HUES48 (cell line): ENCODE measurements around the gene CHGA.

Source experiments
- H3K27ac ChIP-seq: one replicate; pipeline ENCODE4 v1.7.0; 2013; ENCODE audit warnings: low read depth, low read length, inconsistent platforms
- H3K27me3 ChIP-seq: 2 replicates; pipeline ENCODE4 v1.6.1; 2013; ENCODE audit warnings: mild to moderate bottlenecking, low read length; ENCODE audit not compliant: control insufficient read depth, insufficient read depth
- H3K36me3 ChIP-seq: 2 replicates; pipeline ENCODE4 v1.6.1; 2013; ENCODE audit warnings: low read length; ENCODE audit not compliant: control insufficient read depth, insufficient read depth
- H3K4me1 ChIP-seq: 2 replicates; pipeline ENCODE4 v1.6.1; 2013; ENCODE audit warnings: mild to moderate bottlenecking, low read length; ENCODE audit not compliant: control insufficient read depth, insufficient read depth
- H3K4me3 ChIP-seq: 2 replicates; pipeline ENCODE4 v1.5.1; 2013; ENCODE audit warnings: mild to moderate bottlenecking, low read depth, low read length
- H3K9ac ChIP-seq: 2 replicates; pipeline ENCODE4 v1.6.1; 2013; ENCODE audit warnings: mild to moderate bottlenecking, low read depth, low read length, moderate library complexity
- H3K9me3 ChIP-seq: 2 replicates; pipeline ENCODE4 v1.6.1; 2013; ENCODE audit warnings: low read length; ENCODE audit not compliant: control insufficient read depth, insufficient read depth

The CHGA gene

GRCh38 chr14:92954933-92955332 is 32.0 kb downstream of the CHGA start:
- Histone ChIP-seq H3K9ac (no peak overlapping the region), H3K27ac (no peak overlapping the region), H3K9me3 (no peaks in the 10 kb centered on the region), H3K4me1 (0 out of 2 replicates have a peak, but pooled peaks cover 5% of the 10 kb centered on the region), H3K27me3 (no peaks in the 10 kb centered on the region), H3K4me3 (no peak overlapping the region), H3K36me3 (peaks cover 62% of the 10 kb centered on the region)

- Histone ChIP-seq H3K36me3 (peaks cover 62% of the 10 kb centered on the region), H3K27ac (no peak overlapping the region), H3K4me1 (0 out of 2 replicates have a peak, but pooled peaks cover 5% of the 10 kb centered on the region), H3K9me3 (no peaks in the 10 kb centered on the region), H3K9ac (no peak overlapping the region), H3K27me3 (no peaks in the 10 kb centered on the region), H3K4me3 (no peak overlapping the region)
Measured at GRCh38 chr14:92955381-92955780, 32.4 kb downstream of the CHGA start.

GRCh38 chr14:92956961-92957360 is 34.0 kb downstream of the CHGA start:
- Histone ChIP-seq H3K36me3 (peaks cover 64% of the 10 kb centered on the region), H3K4me1 (0 out of 2 replicates have a peak, but pooled peaks cover 5% of the 10 kb centered on the region), H3K27me3 (no peaks in the 10 kb centered on the region), H3K9ac (no peak overlapping the region), H3K27ac (no peak overlapping the region), H3K4me3 (no peak overlapping the region), H3K9me3 (no peaks in the 10 kb centered on the region)

GRCh38 chr14:92958373-92959188 is 35.6 kb downstream of the CHGA start:
- no peak overlapping the region for H3K4me3 ChIP-seq
- no peaks in the 10 kb centered on the region for H3K27me3 ChIP-seq
- no peaks in the 10 kb centered on the region for H3K9me3 ChIP-seq
- peaks cover 66% of the 10 kb centered on the region for H3K36me3 ChIP-seq
- H3K27ac ChIP-seq: no peak overlapping the region
- peaks cover 13% of the 10 kb centered on the region; the same call in 1 of the 2 replicates for H3K4me1 ChIP-seq
- H3K9ac ChIP-seq: no peak overlapping the region

GRCh38 chr14:92959189-92959531 is 36.2 kb downstream of the CHGA start:
- peaks cover 15% of the 10 kb centered on the region; the same call in 1 of the 2 replicates for H3K4me1 ChIP-seq

GRCh38 chr14:92959761-92960680 is 37.1 kb downstream of the CHGA start:
- Histone ChIP-seq H3K4me3 (no peak overlapping the region), H3K4me1 (peaks cover 14% of the 10 kb centered on the region; the same call in 1 of the 2 replicates), H3K27ac (no peak overlapping the region), H3K9me3 (no peaks in the 10 kb centered on the region), H3K36me3 (peaks cover 61% of the 10 kb centered on the region), H3K27me3 (no peaks in the 10 kb centered on the region), H3K9ac (no peak overlapping the region)

More at GRCh38 chr14:92959189-92959531, 36.2 kb downstream of the CHGA start:
- no peak overlapping the region for H3K4me3 ChIP-seq
- H3K9ac ChIP-seq: no peak overlapping the region
- H3K36me3 ChIP-seq: peaks cover 66% of the 10 kb centered on the region
- H3K9me3 ChIP-seq: no peaks in the 10 kb centered on the region
- H3K27me3 ChIP-seq: no peaks in the 10 kb centered on the region
- H3K27ac ChIP-seq: no peak overlapping the region

- Histone ChIP-seq H3K36me3 (peaks cover 57% of the 10 kb centered on the region), H3K4me3 (no peak overlapping the region), H3K4me1 (peaks cover 15% of the 10 kb centered on the region; the same call in 1 of the 2 replicates), H3K9ac (no peak overlapping the region), H3K27ac (no peak overlapping the region), H3K27me3 (no peaks in the 10 kb centered on the region), H3K9me3 (no peaks in the 10 kb centered on the region)
Measured at GRCh38 chr14:92960706-92961566, 38.0 kb downstream of the CHGA start.

- H3K9ac ChIP-seq: no peak overlapping the region
- H3K9me3 ChIP-seq: no peaks in the 10 kb centered on the region
- H3K36me3 ChIP-seq: peaks cover 52% of the 10 kb centered on the region
- H3K27me3 ChIP-seq: no peaks in the 10 kb centered on the region
- no peak overlapping the region for H3K27ac ChIP-seq
- no peak overlapping the region for H3K4me3 ChIP-seq
- H3K4me1 ChIP-seq: peaks cover 15% of the 10 kb centered on the region; the same call in 1 of the 2 replicates
Measured at GRCh38 chr14:92961567-92961855, 38.6 kb downstream of the CHGA start.

GRCh38 chr14:92962031-92962830 is 39.3 kb downstream of the CHGA start:
- H3K9ac ChIP-seq: no peak overlapping the region
- H3K27me3 ChIP-seq: no peaks in the 10 kb centered on the region
- no peaks in the 10 kb centered on the region for H3K9me3 ChIP-seq
- peaks cover 45% of the 10 kb centered on the region for H3K36me3 ChIP-seq
- peaks cover 15% of the 10 kb centered on the region; the same call in 1 of the 2 replicates for H3K4me1 ChIP-seq
- no peak overlapping the region for H3K4me3 ChIP-seq
- no peak overlapping the region for H3K27ac ChIP-seq

- no peaks in the 10 kb centered on the region for H3K27me3 ChIP-seq
- H3K27ac ChIP-seq: no peak overlapping the region
- H3K9ac ChIP-seq: no peak overlapping the region
- H3K4me1 ChIP-seq: peaks cover 15% of the 10 kb centered on the region; the same call in 1 of the 2 replicates
- H3K36me3 ChIP-seq: peaks cover 39% of the 10 kb centered on the region
- no peak overlapping the region for H3K4me3 ChIP-seq
- H3K9me3 ChIP-seq: no peaks in the 10 kb centered on the region
Measured at GRCh38 chr14:92962831-92963095, 39.8 kb downstream of the CHGA start.
